Esophagus muscularis mucosa (tissue), 4 donors: Measurements from ENCODE around the gene AMDHD1. TPM values are rescaled to one million over a fixed set of nuclear protein-coding genes. Genes with fewer than 3 reads are reported as not detected.

Experiments
- DNase-seq: peaks from one replicate; pipeline ENCODE4 v3.0.0-alpha.2; 2017; ENCODE audit errors: extremely low spot score
- H3K27ac ChIP-seq, 4 donors: fragments of 200-600 bp; sonication (generic); replicated peaks in 1 of 4; 1 replicate in 3 of 4; 2 replicates in 1 of 4; pipeline ENCODE4 v1.5.1; 2016 to 2019; ENCODE audit warnings: mild to moderate bottlenecking in 1 of 4
- H3K27me3 ChIP-seq, 4 donors: fragments of 200-600 bp; sonication (generic); one replicate each; pipeline versions ENCODE4 v1.5.1 to v1.6.0; 2016 to 2019
- H3K36me3 ChIP-seq, 4 donors: fragments of 200-600 bp; sonication (generic); one replicate each; pipeline ENCODE4 v1.5.1; 2016 to 2019
- H3K4me1 ChIP-seq, 4 donors: fragments of 200-600 bp; sonication (generic); one replicate each; pipeline ENCODE4 v1.5.1; 2016 to 2019
- H3K4me3 ChIP-seq, 4 donors: fragments of 200-600 bp; sonication (generic); 1 replicate in 2 of 4; 2 replicates in 2 of 4; pipeline ENCODE4 v1.5.1; 2016 to 2019; ENCODE audit warnings: mild to moderate bottlenecking in 4 of 4, moderate library complexity in 1 of 4
- H3K9me3 ChIP-seq, 4 donors: fragments of 200-600 bp; sonication (generic); 1 replicate in 3 of 4; 2 replicates in 1 of 4; pipeline ENCODE4 v1.5.1; 2016 to 2019
- EP300 ChIP-seq: sonication (generic); formaldehyde crosslinking; IDR thresholded peaks from one replicate; pipeline ENCODE4 v1.6.1; 2017; ENCODE audit warnings: antibody characterized with exemption
- POLR2A ChIP-seq: fragments of 450-650 bp; IDR thresholded peaks from one replicate; pipeline ENCODE4 v1.6.1; 2017; ENCODE audit warnings: antibody characterized with exemption, moderate library complexity, mild to moderate bottlenecking, low read depth
- POLR2AphosphoS5 ChIP-seq, 2 donors: sonication (generic); formaldehyde crosslinking; IDR thresholded peaks; one replicate each; pipeline ENCODE4 v1.6.1; 2017; ENCODE audit warnings: antibody characterized with exemption in 2 of 2
- WGBS: methylation state at CpG from one replicate; pipeline ENCODE4 v1.1.5; 2018; 5-methylcytosine and 5-hydroxymethylcytosine counted together
- intact Hi-C: fragments of 100-400 bp; cut with DNase I; formaldehyde crosslinking; loops from one replicate; pipeline ENCODE4 v1.15.1; 2023
- total RNA-seq, 4 donors: library from RNA; depleted of rRNA; stranded (reverse); fragments of >200 nt; gene quantifications; one replicate each; pipeline versions ENCODE4 v1.1.0 to v1.2.1, GENCODE V29; 2016
- TF ChIP-seq, protein P1 (sequence below), 3 experiments: fragments of 200-600 bp in 2 of 3; fragments of 450-650 bp in 1 of 3; sonication (generic) in 2 of 3; IDR thresholded peaks; one replicate each; pipeline ENCODE4 v1.5.1; 2017 to 2019; ENCODE audit warnings: antibody characterized with exemption in 3 of 3, mild to moderate bottlenecking in 2 of 3, moderate library complexity in 1 of 3

The AMDHD1 gene
- total RNA-seq, 4 donors from 2014 or later, result 0.17 to 0.66 (median 0.52) TPM; not detected in 1

DNA sequence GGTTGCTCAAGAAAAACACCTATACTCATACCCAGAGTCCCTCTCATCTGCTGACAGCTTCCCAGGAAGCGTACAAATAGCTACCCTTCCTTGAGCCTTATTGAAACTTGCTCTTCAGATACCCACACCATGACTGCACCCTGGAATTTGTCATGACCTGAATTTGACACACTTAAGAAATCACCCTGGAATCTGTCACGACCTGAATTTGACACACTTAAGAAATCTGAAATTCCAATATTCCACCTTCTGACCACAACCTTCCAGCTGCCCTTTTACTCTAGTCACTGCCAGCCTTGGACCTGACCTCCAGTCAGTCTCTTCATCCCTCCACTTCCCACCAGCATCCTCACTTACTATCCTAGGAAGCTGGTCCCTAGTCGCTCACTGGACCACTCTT is 54.1 kb downstream of the AMDHD1 start:
- Histone ChIP-seq H3K27ac (no peak overlapping the region), H3K9me3 (no peaks in the 10 kb centered on the region), H3K4me3 (no peak overlapping the region), H3K27me3 (no peaks in the 10 kb centered on the region), H3K36me3 (peaks cover 4 to 30% (median 16%) of the 10 kb centered on the region in 4 donors), H3K4me1 (peaks cover 0 to 12% (median 2%) of the 10 kb centered on the region in 4 donors)
- TF ChIP-seq POLR2A (no peak), EP300 (no peak), POLR2AphosphoS5 (IDR thresholded peaks at IDR 0.05) (no peak)
- TF ChIP-seq, protein P1, sequence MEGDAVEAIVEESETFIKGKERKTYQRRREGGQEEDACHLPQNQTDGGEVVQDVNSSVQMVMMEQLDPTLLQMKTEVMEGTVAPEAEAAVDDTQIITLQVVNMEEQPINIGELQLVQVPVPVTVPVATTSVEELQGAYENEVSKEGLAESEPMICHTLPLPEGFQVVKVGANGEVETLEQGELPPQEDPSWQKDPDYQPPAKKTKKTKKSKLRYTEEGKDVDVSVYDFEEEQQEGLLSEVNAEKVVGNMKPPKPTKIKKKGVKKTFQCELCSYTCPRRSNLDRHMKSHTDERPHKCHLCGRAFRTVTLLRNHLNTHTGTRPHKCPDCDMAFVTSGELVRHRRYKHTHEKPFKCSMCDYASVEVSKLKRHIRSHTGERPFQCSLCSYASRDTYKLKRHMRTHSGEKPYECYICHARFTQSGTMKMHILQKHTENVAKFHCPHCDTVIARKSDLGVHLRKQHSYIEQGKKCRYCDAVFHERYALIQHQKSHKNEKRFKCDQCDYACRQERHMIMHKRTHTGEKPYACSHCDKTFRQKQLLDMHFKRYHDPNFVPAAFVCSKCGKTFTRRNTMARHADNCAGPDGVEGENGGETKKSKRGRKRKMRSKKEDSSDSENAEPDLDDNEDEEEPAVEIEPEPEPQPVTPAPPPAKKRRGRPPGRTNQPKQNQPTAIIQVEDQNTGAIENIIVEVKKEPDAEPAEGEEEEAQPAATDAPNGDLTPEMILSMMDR (IDR thresholded peaks at IDR 0.05), result no peak
- DNase-seq, result no peak
- WGBS, result 95% methylated on average over 3 of the region's 3 CpGs
- intact Hi-C loops, result loop anchor here (5.0 to 10.0 kb wide), 2 partner anchors 172 to 415 kb away; no protein-coding TSS in a partner anchor

DNA sequence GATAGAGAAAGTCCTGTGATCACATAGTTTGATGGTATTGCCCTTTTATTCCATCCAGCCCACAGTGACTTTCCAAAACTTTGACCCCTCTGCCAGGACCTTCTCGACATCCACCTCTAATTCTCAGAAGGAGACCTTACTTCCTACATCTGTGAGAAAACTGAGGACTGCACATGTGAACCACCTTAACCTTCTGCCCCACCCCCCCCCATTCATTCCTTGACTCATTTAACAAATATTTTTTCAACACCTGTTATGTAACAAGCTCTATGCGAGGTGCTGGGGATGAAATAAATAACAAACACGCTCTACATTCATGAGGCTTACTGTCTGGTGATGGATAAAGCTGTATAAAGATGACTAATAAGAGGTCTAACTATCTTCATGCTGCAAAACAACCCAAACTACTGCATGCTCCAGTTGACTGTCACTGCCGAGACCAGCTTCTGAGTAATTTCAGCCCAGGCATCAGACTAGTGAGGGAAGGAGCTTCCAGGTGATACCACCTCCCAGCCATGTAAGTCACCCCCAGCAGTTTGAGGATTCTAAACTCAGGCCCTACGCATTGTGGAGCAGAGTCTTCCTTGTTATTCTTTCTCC is 54.9 kb downstream of the AMDHD1 start:
- Histone ChIP-seq H3K36me3 (peaks cover 9 to 36% (median 24%) of the 10 kb centered on the region in 4 donors), H3K9me3 (no peaks in the 10 kb centered on the region), H3K27me3 (no peaks in the 10 kb centered on the region), H3K27ac (no peak overlapping the region), H3K4me1 (peaks cover 0 to 12% (median 2%) of the 10 kb centered on the region in 4 donors), H3K4me3 (no peak overlapping the region)
- intact Hi-C loops, result loop anchor here (1.0 to 10.0 kb wide), 3 partner anchors 79 to 416 kb away; no protein-coding TSS in a partner anchor
- no peak for DNase-seq
- WGBS, result 90% methylated on average over 5 of the region's 5 CpGs
- no peak for TF ChIP-seq POLR2A

DNA sequence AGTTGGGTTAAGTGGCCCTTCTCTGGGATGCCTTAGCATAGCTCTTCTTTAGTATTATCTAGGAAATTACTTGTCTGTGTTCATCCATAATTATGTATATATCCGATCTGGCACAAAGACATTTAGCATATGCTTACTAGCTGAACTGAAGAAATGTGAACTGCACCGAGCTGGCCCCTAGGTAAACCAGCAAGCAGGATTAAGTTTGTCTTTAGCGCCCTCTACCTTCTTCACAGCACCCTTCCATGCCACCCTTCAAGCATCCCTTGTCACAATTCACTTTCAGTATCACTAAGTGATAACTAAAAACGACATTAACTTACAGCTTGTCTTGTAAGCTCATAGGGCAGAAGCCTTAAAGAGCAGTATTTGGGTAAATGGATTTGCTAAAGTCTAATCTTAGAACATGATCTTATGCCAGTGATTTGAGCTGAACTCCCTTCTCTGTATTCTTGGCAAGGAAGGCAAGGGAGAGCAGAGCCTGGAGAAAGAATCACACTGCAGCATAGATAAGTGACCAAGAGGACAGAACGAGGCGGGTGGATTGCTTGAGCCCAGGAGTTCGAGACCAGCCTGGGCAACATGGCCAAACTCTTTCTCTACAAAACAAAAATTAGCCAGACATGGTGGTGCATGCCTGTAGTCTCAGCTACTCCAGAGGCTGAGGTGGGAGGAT is 55.6 kb downstream of the AMDHD1 start:
- DNase-seq, result no peak

DNA sequence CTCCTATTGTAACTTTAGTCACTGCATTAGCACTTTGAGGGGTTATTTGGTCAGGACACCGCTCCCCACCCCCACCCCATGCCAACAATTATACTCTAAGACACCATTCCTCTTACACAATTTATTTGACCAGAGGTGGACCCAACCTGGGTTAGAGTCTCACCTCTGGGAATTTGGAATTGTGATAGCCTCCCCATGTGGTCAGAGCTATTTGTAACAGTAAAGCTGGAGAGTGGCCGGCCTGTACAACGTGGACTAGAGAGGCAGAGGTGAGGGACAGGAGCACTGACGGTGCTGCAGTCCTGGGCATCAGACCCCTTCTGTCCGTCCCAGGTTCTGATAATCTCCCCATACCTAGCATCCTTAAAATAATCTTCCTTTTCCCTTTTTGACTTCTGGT is 56.4 kb downstream of the AMDHD1 start:
- Histone ChIP-seq H3K9me3 (no peaks in the 10 kb centered on the region), H3K27ac (no peak overlapping the region), H3K4me3 (no peak overlapping the region), H3K27me3 (no peaks in the 10 kb centered on the region), H3K36me3 (peaks cover 23 to 51% (median 33%) of the 10 kb centered on the region in 4 donors), H3K4me1 (peaks cover 0 to 12% (median 2%) of the 10 kb centered on the region in 4 donors)
- TF ChIP-seq POLR2AphosphoS5 (IDR thresholded peaks at IDR 0.05) (no peak), POLR2A (no peak), EP300 (no peak)
- TF ChIP-seq, protein P1 (IDR thresholded peaks at IDR 0.05), result no peak
- intact Hi-C loops, result loop anchor here (5.0 to 10.0 kb wide), 2 partner anchors 175 to 417 kb away; no protein-coding TSS in a partner anchor
- DNase-seq, result no peak
- WGBS, result 82% methylated on average over 5 of the region's 5 CpGs

More for the DNA sequence above, 55.6 kb downstream of the AMDHD1 start:
- Histone ChIP-seq H3K27ac (no peak overlapping the region), H3K9me3 (no peaks in the 10 kb centered on the region), H3K4me3 (no peak overlapping the region), H3K27me3 (no peaks in the 10 kb centered on the region), H3K36me3 (peaks cover 15 to 44% (median 27%) of the 10 kb centered on the region in 4 donors), H3K4me1 (peaks cover 0 to 12% (median 2%) of the 10 kb centered on the region in 4 donors)
- TF ChIP-seq, protein P1 (IDR thresholded peaks at IDR 0.05), result peak; percentile 63 to 75 (median 73)
- TF ChIP-seq EP300, result no peak
- intact Hi-C loops, result loop anchor here (1.0 to 10.0 kb wide), 3 partner anchors 79 to 416 kb away; no protein-coding TSS in a partner anchor
- WGBS, result 27% methylated on average over 7 of the region's 7 CpGs

DNA sequence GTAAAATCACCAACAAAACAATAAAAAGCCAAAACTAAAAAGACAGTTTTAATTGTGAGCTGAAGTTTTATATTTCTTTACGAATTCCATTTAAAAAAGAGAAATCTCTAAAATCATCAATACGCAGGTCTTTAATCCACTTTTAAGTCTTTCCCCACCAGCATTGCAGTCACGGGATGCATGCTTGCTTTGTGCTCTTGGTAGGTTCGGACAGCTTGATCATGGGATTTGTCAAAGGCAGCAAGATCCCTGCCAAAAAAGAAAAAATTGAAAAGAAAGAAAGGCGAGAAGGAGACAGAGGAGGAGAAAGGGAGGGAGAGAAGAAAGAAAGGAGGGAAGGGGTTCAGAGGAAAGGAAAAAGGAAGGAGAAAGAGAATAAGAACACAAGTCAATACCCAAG is 57.7 kb downstream of the AMDHD1 start:
- peaks cover 34 to 65% (median 47%) of the 10 kb centered on the region in 4 donors for H3K36me3 ChIP-seq
- intact Hi-C loops, result no loop called here
- H3K27me3 ChIP-seq, result no peaks in the 10 kb centered on the region
- no peak overlapping the region for H3K4me3 ChIP-seq
- H3K4me1 ChIP-seq, result peaks cover 0 to 12% (median 2%) of the 10 kb centered on the region in 4 donors
- no peak overlapping the region for H3K27ac ChIP-seq
- WGBS, result 79% methylated on average over 5 of the region's 5 CpGs
- TF ChIP-seq POLR2A (no peak), POLR2AphosphoS5 (IDR thresholded peaks at IDR 0.05) (no peak), EP300 (no peak)
- TF ChIP-seq, protein P1 (IDR thresholded peaks at IDR 0.05), result no peak
- no peak for DNase-seq
- no peaks in the 10 kb centered on the region for H3K9me3 ChIP-seq
